Left forelimb (tissue), 1 donor: Measurements from ENCODE around the gene KIF25.

Source experiments
- DNase-seq: peaks from one replicate; pipeline ENCODE4 v3.0.0-alpha.2; 2018; ENCODE audit warnings: low spot score

KIF25 gene

GRCh38 chr6:168017629-168018028, 20.2 kb downstream of the KIF25 start:
- DNase-seq, result peak; percentile 42

GRCh38 chr6:168018664-168019063, 21.2 kb downstream of the KIF25 start:
- peak; percentile 26 for DNase-seq

DNA sequence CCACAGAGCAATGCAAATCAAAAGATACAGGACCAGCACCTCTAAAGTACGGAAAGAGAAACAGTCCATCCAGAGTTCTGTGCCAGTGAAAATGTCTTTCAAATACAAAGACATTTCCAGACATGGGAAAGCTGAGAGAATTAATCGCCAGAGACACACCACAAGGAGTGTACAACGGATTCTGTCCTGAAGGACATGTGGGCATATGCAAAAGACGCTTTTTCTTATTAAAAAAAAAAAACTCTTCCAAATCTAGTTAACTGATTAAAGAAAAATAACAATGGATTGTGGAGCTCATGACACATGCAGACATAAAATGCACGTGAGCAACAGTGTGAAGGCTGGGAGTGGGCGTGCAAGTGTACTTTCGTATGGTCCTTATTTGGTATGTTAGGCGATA, 22.8 kb downstream of the KIF25 start:
- no peak for DNase-seq

- DNase-seq, result peak; percentile 12
These were observed 24.1 kb downstream of the KIF25 start for GRCh38 chr6:168021581-168021980.

GRCh38 chr6:168022488-168023321, 25.2 kb downstream of the KIF25 start:
- DNase-seq, result peak; percentile 34

DNA sequence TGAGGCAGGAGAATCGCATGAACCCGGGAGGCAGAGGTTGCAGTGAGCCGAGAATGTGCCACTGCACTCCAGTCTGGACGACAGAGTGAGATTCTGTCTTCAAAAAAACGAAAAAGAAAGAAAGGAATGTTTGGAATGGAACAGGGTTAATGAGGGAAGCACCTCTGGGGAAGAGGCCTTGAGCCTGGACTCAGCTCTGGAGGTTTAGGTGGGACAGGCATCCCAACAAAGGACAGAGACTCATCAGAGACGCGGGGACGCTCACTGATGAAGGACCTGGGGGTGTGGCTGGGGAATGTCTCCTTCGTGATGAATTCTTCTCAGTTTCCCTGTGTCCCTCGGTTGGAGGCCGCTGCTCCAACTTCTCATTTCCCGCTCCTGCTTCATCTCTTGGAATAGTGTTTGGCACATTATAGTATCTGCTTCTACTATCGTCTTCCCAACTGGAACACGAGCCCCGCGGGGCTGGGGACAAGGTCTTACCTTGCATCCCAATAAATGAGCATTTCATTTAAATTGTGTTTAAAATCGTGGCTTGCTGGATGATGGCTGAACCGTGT, 27.6 kb downstream of the KIF25 start:
- DNase-seq, result peak; percentile 18

DNA sequence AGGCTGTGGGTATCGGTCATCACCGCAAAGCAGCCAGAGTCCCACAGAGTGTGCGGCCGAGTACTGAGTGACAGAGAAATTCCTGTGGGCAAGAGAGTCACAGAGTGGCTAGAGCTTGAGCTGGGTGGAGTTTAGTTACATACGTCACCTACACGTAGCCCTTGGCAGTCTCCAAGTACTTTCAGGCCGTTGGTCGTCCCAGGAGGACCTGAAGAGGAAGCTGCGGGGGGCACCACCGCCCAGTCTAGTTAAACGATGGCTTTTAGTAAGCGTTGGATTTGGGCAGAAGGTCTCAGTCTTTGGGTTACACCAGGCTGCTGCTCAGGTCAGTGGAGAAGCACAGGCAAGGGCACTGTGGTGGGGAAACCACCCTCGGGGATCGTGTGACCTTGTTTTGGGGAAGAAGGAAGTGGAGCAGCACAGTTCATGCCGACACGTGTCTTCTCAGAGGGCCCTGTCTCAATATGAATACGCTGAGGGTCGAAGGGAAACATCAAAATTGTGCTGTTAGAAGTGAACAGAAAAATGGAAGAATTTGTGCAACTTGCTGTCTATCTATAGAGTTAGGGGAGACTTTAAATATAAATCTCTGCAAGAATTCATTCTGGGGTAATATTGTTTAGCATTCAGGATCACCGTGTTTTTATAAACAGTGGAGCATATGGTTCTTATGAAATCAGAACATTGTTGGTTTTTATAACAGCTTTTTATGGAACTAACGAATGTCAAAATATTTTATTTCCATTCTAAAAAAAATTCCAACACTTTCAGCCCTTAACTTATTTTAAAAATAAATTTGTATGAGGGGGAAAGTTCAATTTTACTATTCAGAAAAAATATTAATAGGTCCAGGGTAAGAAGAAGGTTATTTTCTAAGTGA, 28.6 kb downstream of the KIF25 start:
- peak; percentile 51 for DNase-seq

DNA sequence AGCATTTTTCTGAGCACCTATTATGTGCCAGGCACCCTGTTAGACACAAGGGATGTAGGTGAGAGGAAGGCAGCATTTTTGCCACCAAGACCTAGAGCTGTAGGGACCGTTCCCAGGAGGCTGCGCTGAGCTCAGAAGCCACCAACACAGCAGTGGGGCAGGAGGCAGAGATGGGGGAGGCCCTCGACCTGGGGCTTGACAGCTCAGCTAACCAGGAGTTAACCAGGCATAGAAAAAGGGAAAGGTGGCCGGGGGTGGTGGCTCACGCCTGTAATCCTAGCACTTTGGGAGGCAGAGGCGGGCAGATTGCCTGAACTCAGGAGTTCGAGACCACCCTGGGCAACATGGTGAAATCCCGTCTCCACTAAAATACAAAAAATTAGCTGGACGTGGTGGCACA, 29.5 kb downstream of the KIF25 start:
- DNase-seq, result peak; percentile 42

DNA sequence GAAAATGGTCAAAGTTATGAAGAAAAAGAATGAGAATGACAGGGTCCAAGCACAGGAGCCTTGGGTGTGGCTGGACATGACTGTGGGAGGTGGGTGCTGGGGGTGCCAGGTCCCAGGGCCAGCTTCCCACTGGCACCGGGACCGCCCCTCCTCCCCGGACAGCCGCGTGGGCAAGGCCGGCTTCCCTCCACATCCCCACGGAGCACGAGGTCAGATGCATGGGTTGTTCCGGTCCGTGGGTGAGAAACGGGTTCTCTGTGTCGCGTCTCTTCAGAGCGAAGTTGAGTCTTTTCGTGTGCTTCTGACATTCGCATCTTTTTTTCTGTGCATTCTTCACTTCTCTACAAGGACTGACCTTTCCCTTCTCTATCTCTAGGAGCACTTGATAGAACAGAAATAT, 30.1 kb downstream of the KIF25 start:
- DNase-seq, result peak; percentile 28

DNA sequence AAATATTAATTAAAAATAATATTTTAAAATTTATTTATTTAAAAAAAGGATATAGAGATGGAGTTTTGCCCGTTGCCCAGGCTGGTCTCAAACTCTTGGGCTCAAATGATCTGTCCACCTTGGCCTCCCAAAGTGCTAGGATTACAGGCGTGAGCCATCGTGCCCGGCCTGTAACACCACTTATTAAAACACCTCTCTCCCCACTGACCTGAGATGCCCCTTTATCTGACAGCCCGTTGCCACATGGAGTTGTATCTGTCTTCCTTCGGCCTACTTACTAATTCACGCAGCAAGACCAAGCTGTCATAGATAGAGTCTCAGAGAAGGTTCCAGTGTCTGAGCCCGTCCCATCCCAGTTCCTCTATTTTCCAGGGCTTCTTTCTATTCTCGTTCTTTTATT, 30.7 kb downstream of the KIF25 start:
- peak; percentile 15 for DNase-seq

DNA sequence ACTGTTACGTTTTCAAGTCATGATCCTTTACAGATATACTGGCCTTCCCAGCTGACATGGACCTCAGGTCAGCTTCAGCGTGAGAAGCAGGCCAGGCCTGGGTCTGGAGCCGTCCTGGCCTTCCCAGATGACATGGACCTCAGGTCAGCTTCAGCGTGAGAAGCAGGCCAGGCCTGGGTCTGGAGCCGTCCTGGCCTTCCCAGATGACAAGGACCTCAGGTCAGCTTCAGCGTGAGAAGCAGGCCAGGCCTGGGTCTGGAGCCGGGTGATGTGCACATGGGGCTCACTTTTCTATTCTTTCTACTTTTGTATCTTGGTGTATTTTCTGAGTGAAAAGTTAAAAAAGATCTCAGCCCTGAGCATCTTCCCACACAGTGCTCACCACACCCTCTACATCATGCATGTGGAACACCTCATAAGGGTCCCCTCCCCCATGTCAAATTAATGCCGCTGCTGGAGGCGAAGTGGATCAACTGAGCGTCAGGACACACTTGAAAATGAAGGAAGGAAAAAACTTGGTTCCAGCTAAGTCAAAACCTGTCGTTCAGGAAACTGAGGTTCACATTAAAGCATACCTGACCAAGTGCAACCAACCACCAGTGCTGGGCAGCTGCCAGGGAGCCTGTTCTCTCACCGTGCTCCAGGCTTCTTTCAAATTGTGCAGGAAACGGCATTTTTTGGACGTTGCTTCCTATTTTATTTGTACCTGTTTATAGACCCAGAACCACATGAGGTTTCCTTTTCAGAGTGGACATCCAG, 32.2 kb downstream of the KIF25 start:
- DNase-seq, result peak; percentile 26

DNA sequence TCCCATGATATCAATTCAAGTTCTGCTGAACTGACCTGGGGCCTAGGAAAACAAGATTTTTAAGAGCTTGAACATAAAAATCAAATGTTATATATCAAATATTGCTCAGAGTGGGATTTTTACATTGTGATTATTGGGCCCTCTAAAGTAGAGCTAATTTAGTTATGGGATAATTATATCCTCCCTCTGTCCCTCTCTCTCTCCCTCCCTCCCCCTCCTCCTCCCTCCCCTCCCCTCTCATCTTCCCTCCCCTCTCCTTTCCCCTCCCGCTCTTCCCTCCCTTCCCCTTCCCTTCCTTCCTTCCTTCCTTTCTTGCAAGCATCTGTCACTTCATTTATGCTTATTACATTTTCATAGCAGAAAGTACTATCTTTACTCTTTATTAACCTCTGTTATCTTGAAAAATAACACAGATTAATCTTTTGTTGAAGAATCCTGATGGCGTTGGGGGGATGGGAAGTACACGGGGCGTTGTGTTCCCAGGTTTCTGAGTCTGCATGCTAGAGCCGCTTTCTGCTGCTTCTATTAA, 32.8 kb downstream of the KIF25 start:
- DNase-seq, result no peak

- DNase-seq, result peak; percentile 36
These were observed 33.4 kb downstream of the KIF25 start for GRCh38 chr6:168030908-168031307.

DNA sequence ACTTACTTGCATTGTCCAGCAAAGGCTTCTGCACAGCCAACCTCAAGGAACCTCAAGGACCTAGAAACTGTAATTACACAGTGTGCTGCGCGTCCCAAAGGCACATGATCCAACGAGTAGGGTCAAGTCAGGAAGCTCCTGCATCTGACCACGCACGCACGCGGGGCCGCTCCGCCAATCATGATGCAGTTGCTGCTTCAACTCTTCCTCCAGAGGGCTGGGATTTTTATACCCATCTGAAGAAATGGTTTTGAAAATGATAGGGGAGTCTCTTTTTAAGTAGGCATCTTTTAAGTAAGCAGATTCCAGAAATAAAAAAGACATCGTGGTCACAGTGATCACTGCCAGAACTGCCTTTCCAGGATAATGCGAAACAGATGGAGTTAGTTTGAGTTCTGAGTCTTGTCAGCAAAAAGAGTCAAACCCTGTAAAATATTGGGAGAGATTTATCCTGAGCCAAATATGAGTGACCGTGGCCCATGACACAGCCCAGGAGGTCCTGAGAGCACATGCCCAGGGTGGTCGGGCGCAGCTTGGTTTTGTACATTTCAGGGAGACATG, 34.0 kb downstream of the KIF25 start:
- peak; percentile 74 for DNase-seq

DNA sequence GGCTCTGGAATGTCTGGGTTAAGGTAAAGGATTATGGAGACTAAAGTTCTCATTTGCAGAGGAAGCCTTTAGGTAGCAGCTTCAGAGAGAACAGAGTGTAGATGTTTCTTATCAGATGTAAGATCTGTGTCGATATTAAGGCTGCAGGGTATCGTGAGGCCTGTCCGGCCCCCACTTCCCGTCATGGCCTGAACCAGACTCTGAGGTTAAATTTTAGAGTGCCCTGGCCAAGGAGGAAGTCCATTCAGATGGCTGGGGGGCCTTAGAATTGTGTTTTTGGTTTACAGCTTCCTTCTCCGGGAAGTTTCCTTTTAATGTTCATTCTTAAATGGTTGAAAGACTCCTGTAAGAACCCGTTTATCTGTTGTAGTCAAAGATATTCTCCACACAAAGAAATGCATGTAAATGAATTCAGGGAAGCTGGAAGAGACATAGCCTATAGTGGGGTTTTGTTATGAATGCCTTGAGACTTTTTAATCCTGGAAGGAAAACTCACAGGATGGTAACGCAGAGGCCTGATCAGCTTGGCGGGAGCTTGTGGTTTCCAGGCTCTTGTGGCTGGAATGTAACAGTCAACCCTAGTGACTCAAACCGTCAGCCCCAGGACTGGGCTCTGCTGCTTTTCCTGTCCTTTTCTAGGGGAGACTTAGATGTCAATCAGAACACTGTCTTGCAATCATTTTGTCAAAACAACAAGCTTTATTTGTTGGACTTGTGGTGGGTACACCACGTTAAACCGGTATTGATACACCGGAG, 34.7 kb downstream of the KIF25 start:
- DNase-seq, result peak; percentile 62

GRCh38 chr6:168033791-168034190, 36.3 kb downstream of the KIF25 start:
- DNase-seq, result peak; percentile 15

GRCh38 chr6:168034537-168034936, 37.1 kb downstream of the KIF25 start:
- DNase-seq, result peak; percentile 53

GRCh38 chr6:168035098-168035660, 37.7 kb downstream of the KIF25 start:
- peak; percentile 76 for DNase-seq

GRCh38 chr6:168035661-168036545, 38.4 kb downstream of the KIF25 start:
- DNase-seq, result no peak
